GM12878 (cell line): ENCODE measurements around the gene TMEM109. TPM values are rescaled to one million over a fixed set of nuclear protein-coding genes. Genes with fewer than 3 reads are reported as not detected.

Experiments used
- ATAC-seq: fragments of 200-7000 bp; cut with Tn5 transposase; 3 replicates; pipeline ENCODE4 v1.9.1; 2020; ENCODE audit warnings: mild to moderate bottlenecking, moderate library complexity
- BruUV-seq: library from RNA; stranded (reverse); fragments of 400-500 nt; replicated peaks from 2 replicates; lab custom pipeline; 2021; lab: Mats Ljungman, UMichigan
- CTCF ChIA-PET: fragments of 300-600 bp; sonication (Branson Sonifier 250); formaldehyde crosslinking; extraction: SDS; loops from one replicate; lab custom pipeline; 2021; ENCODE audit warnings: inconsistent platforms; lab: Yijun Ruan, JAX
- POLR2A ChIA-PET: fragments of 350-600 bp; formaldehyde crosslinking; extraction: SDS; loops from one replicate; lab custom pipeline; 2021; ENCODE audit warnings: inconsistent platforms; lab: Charles Lee
- RAD21 ChIA-PET: fragments of 300-600 bp; sonication (Branson Sonifier 250); formaldehyde crosslinking; loops from one replicate; lab custom pipeline; 2023; ENCODE audit warnings: antibody characterized with exemption; ENCODE audit not compliant: unreplicated experiment; lab: Charles Lee
- SMC1A ChIA-PET: fragments of 300-600 bp; sonication (Branson Sonifier 250); formaldehyde crosslinking; loops from one replicate; lab custom pipeline; 2023; ENCODE audit not compliant: unreplicated experiment, uncharacterized antibody; lab: Charles Lee
- DNase-seq: peaks from one replicate; pipeline ENCODE4 v3.0.0-alpha.2; 2011; ENCODE audit warnings: low read depth, low spot score
- FAIRE-seq: peaks from 3 replicates; lab custom pipeline; 2011; peaks lifted over from hg19 to GRCh38; lab: Jason Lieb, UNC
- H2AFZ ChIP-seq: 2 replicates; pipeline ENCODE4 v1.6.0; 2011; ENCODE audit warnings: low read depth, low read length, control low read depth; ENCODE audit not compliant: control insufficient read depth
- H3K27ac ChIP-seq: 2 replicates; pipeline ENCODE4 v1.5.1; 2011; ENCODE audit warnings: control low read depth; ENCODE audit not compliant: control insufficient read depth, insufficient read depth
- H3K27me3 ChIP-seq, 2 experiments: replicated peaks in 1 of 2; 2 replicates each; pipeline versions ENCODE4 v1.6.0 to v1.6.1; 2011; ENCODE audit warnings: low read length in 1 of 2; ENCODE audit not compliant: control insufficient read depth in 2 of 2, insufficient read depth in 2 of 2
- H3K36me3 ChIP-seq, 2 experiments: 2 replicates each; pipeline ENCODE4 v1.5.1; 2011; ENCODE audit warnings: low read length in 1 of 2; ENCODE audit not compliant: control insufficient read depth in 2 of 2, insufficient read depth in 2 of 2
- H3K4me1 ChIP-seq: 2 replicates; pipeline ENCODE4 v1.6.1; 2011; ENCODE audit warnings: mild to moderate bottlenecking, low read length, moderate library complexity, mixed read lengths; ENCODE audit not compliant: control insufficient read depth, insufficient read depth
- H3K4me2 ChIP-seq: 2 replicates; pipeline ENCODE4 v1.6.0; 2011; ENCODE audit warnings: control low read depth; ENCODE audit not compliant: control insufficient read depth, insufficient read depth
- H3K4me3 ChIP-seq: fragments of 200-600 bp; sonication (generic); 2 replicates; pipeline ENCODE4 v1.5.1; 2016
- H3K79me2 ChIP-seq: 2 replicates; pipeline ENCODE4 v1.6.0; 2011; ENCODE audit warnings: low read length; ENCODE audit not compliant: control insufficient read depth, insufficient read depth
- H3K9ac ChIP-seq: 2 replicates; pipeline ENCODE4 v1.8.0; 2011; ENCODE audit warnings: low read length, control low read depth, mixed read lengths; ENCODE audit not compliant: control insufficient read depth, insufficient read depth
- H3K9me3 ChIP-seq: replicated peaks from 3 replicates; pipeline ENCODE4 v1.5.1; 2011; ENCODE audit warnings: mild to moderate bottlenecking, low read length; ENCODE audit not compliant: control insufficient read depth, insufficient read depth
- H4K20me1 ChIP-seq: 2 replicates; pipeline ENCODE4 v1.6.0; 2011; ENCODE audit not compliant: control insufficient read depth, insufficient read depth
- ATF2 ChIP-seq: IDR thresholded peaks from 2 replicates; pipeline ENCODE4 v1.6.1; 2012; ENCODE audit warnings: low read length, inconsistent platforms
- CHD2 ChIP-seq: IDR thresholded peaks from 2 replicates; pipeline ENCODE4 v1.6.1; 2011; ENCODE audit warnings: low read depth, low read length, improper control_type of control experiment, borderline replicate concordance
- CHD4 ChIP-seq: fragments of 200-600 bp; sonication (generic); IDR thresholded peaks from 2 replicates; pipeline ENCODE4 v1.6.1; 2016; ENCODE audit warnings: mild to moderate bottlenecking
- FOS ChIP-seq: IDR thresholded peaks from 3 replicates; pipeline ENCODE4 v1.6.1; 2011; ENCODE audit warnings: borderline replicate concordance; ENCODE audit not compliant: insufficient read length; ENCODE audit errors: extremely low read depth
- GABPA ChIP-seq: IDR thresholded peaks from 2 replicates; pipeline ENCODE4 v1.6.1; 2014; ENCODE audit warnings: antibody characterized with exemption, low read depth, mild to moderate bottlenecking, inconsistent platforms
- MEF2B ChIP-seq: fragments of 450-650 bp; IDR thresholded peaks from 2 replicates; pipeline ENCODE4 v1.6.1; 2018; ENCODE audit warnings: mild to moderate bottlenecking, moderate library complexity; ENCODE audit not compliant: partially characterized antibody, poor library complexity, severe bottlenecking
- NR2C1 ChIP-seq: fragments of 450-650 bp; IDR thresholded peaks from 2 replicates; pipeline ENCODE4 v1.6.1; 2017; ENCODE audit warnings: antibody characterized with exemption, mild to moderate bottlenecking, moderate library complexity
- RAD51 ChIP-seq: fragments of 450-650 bp; IDR thresholded peaks from 2 replicates; pipeline ENCODE4 v1.6.1; 2016; ENCODE audit warnings: moderate library complexity, mild to moderate bottlenecking, inconsistent platforms
- SMAD5 ChIP-seq: IDR thresholded peaks from 2 replicates; pipeline ENCODE4 v1.6.1; 2016; ENCODE audit warnings: antibody characterized with exemption, low read depth
- TCF7 ChIP-seq: IDR thresholded peaks from 2 replicates; pipeline ENCODE4 v1.6.1; 2014; ENCODE audit warnings: antibody characterized with exemption, borderline replicate concordance
- ZNF217 ChIP-seq: fragments of 450-650 bp; IDR thresholded peaks from 2 replicates; pipeline ENCODE4 v1.6.1; 2017; ENCODE audit warnings: antibody characterized with exemption, mild to moderate bottlenecking
- WGBS: methylation state at CpG from one replicate; pipeline ENCODE4 v1.1.6; 2016; ENCODE audit warnings: low lambda C conversion rate; ENCODE audit not compliant: insufficient replicate concordance, insufficient coverage; ENCODE audit errors: missing lambda C conversion rate; 5-methylcytosine and 5-hydroxymethylcytosine counted together
- in situ Hi-C: fragments of 300-500 bp; cut with MboI; formaldehyde crosslinking; loops from 9 replicates; pipeline ENCODE4 v1.14.3; 2018; ENCODE audit warnings: mixed read lengths
- intact Hi-C: fragments of 100-400 bp; cut with micrococcal nuclease; formaldehyde crosslinking; loops from one replicate; pipeline ENCODE4 v1.14.2; 2022; ENCODE audit not compliant: unreplicated experiment
- polyA plus RNA-seq, 11 experiments: library from polyadenylated mRNA; depleted of rRNA in 4 of 11; unstranded in 6 of 11; stranded (reverse) in 5 of 11; fragments of >200 nt; fragmentation: Nextera tagmentation in 4 of 11; fragmentation: Illumina TruSeq in 1 of 11; extraction: Ambion mirVana in 4 of 11; extraction: Trizol in 1 of 11; gene quantifications; 1 replicate in 1 of 11; 2 replicates in 10 of 11; pipeline versions ENCODE4 v1.2.1 to v1.2.3, GENCODE V29; 2011 to 2016; ENCODE audit warnings: inconsistent platforms in 2 of 11, missing spikeins in 2 of 11, low read depth in 1 of 11
- total RNA-seq, 4 experiments: library from RNA; depleted of rRNA in 3 of 4; stranded (reverse); fragments of >200 nt in 3 of 4; fragmentation: Illumina TruSeq in 1 of 4; extraction: Trizol in 1 of 4; gene quantifications; 2 replicates each; pipeline versions ENCODE4 v1.2.1 to v1.2.3, GENCODE V29; 2013 to 2021
- TF ChIP-seq, protein P1 (sequence below): IDR thresholded peaks from 2 replicates; pipeline ENCODE4 v1.6.1; 2012; ENCODE audit warnings: mild to moderate bottlenecking, low read depth, low read length
- TF ChIP-seq, protein P2 (sequence below): fragments of 450-650 bp; IDR thresholded peaks from 2 replicates; pipeline ENCODE4 v1.6.1; 2018; ENCODE audit warnings: mild to moderate bottlenecking, low read depth, moderate library complexity; ENCODE audit not compliant: partially characterized antibody

The TMEM109 gene
- total and polyA plus RNA-seq, 10 of the 15 experiments (the other 5 are each of a cell fraction or from before 2014, with no cell fraction given): 21.9 to 199 (median 85.2) TPM

- no peaks in the 10 kb centered on the region for H3K36me3 ChIP-seq
- FAIRE-seq (no peak), ATAC-seq (no peak), DNase-seq (no peak)
- ChIA-PET RAD21 (no interaction called here), CTCF (interaction anchor here (2.4 kb wide), 1 partner anchor 9 kb away, joined by 10 read pairs; no protein-coding TSS in a partner anchor), POLR2A (no interaction called here), SMC1A (interaction anchor here (1.2 to 1.8 kb wide), 3 partner anchors 10 to 45 kb away, joined by 4 to 5 read pairs (median 5); no protein-coding TSS in a partner anchor)
- in situ Hi-C loops (no loop called here), intact Hi-C loops (loop anchor here (5.0 kb wide), 1 partner anchor 147 kb away; no protein-coding TSS in a partner anchor)
- H3K9ac ChIP-seq: no peak overlapping the region
- H3K4me2 ChIP-seq: no peak overlapping the region
- no peaks in the 10 kb centered on the region for H3K27me3 ChIP-seq
- peaks cover 25% of the 10 kb centered on the region for H3K79me2 ChIP-seq
- TF ChIP-seq NR2C1 (no peak), GABPA (no peak), ZNF217 (no peak), RAD51 (no peak), MEF2B (no peak), FOS (no peak), CHD2 (no peak), TCF7 (no peak), CHD4 (no peak), SMAD5 (no peak), ATF2 (no peak)
- TF ChIP-seq, protein P1, sequence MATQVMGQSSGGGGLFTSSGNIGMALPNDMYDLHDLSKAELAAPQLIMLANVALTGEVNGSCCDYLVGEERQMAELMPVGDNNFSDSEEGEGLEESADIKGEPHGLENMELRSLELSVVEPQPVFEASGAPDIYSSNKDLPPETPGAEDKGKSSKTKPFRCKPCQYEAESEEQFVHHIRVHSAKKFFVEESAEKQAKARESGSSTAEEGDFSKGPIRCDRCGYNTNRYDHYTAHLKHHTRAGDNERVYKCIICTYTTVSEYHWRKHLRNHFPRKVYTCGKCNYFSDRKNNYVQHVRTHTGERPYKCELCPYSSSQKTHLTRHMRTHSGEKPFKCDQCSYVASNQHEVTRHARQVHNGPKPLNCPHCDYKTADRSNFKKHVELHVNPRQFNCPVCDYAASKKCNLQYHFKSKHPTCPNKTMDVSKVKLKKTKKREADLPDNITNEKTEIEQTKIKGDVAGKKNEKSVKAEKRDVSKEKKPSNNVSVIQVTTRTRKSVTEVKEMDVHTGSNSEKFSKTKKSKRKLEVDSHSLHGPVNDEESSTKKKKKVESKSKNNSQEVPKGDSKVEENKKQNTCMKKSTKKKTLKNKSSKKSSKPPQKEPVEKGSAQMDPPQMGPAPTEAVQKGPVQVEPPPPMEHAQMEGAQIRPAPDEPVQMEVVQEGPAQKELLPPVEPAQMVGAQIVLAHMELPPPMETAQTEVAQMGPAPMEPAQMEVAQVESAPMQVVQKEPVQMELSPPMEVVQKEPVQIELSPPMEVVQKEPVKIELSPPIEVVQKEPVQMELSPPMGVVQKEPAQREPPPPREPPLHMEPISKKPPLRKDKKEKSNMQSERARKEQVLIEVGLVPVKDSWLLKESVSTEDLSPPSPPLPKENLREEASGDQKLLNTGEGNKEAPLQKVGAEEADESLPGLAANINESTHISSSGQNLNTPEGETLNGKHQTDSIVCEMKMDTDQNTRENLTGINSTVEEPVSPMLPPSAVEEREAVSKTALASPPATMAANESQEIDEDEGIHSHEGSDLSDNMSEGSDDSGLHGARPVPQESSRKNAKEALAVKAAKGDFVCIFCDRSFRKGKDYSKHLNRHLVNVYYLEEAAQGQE: no peak
- TF ChIP-seq, protein P2, sequence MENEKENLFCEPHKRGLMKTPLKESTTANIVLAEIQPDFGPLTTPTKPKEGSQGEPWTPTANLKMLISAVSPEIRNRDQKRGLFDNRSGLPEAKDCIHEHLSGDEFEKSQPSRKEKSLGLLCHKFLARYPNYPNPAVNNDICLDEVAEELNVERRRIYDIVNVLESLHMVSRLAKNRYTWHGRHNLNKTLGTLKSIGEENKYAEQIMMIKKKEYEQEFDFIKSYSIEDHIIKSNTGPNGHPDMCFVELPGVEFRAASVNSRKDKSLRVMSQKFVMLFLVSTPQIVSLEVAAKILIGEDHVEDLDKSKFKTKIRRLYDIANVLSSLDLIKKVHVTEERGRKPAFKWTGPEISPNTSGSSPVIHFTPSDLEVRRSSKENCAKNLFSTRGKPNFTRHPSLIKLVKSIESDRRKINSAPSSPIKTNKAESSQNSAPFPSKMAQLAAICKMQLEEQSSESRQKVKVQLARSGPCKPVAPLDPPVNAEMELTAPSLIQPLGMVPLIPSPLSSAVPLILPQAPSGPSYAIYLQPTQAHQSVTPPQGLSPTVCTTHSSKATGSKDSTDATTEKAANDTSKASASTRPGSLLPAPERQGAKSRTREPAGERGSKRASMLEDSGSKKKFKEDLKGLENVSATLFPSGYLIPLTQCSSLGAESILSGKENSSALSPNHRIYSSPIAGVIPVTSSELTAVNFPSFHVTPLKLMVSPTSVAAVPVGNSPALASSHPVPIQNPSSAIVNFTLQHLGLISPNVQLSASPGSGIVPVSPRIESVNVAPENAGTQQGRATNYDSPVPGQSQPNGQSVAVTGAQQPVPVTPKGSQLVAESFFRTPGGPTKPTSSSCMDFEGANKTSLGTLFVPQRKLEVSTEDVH: no peak
- no peak overlapping the region for H3K27ac ChIP-seq
- WGBS: 13% methylated on average over 1 of the region's 1 CpG
- no peak overlapping the region for H2AFZ ChIP-seq
- H3K9me3 ChIP-seq: peaks cover 8% of the 10 kb centered on the region
- H3K4me1 ChIP-seq: peaks cover 58% of the 10 kb centered on the region
- peaks cover 4% of the 10 kb centered on the region; the same call in 1 of the 2 replicates for H4K20me1 ChIP-seq
- H3K4me3 ChIP-seq: no peak overlapping the region
- no TSS peak for BruUV-seq
Measured at GRCh38 chr11:60908803-60909202, 5.2 kb upstream of the TMEM109 start.
